ENCODE results near the gene CHST11.

The CHST11 gene

DNA sequence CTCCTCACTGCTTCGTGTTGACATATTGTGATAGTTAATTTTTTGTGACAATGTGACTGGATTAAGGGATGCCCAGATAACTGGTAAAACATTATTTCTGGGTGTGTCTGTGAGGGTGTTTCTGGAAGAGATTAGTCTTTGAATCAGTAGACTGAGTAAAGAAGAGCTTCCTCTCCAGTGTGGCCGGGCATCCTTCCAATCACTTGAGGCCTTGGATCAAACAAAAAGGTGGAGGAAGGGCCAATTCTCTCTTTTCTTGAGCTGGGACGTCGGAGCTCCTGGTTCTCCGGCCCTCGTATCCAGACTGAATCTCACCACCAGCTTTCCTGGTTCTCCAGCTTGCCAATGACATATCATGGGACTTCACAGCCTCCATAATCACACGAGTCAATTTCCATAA lies 240.4 kb downstream of the CHST11 start:
- no peak for DNase-seq (ENCODE audit: low spot score)

DNA sequence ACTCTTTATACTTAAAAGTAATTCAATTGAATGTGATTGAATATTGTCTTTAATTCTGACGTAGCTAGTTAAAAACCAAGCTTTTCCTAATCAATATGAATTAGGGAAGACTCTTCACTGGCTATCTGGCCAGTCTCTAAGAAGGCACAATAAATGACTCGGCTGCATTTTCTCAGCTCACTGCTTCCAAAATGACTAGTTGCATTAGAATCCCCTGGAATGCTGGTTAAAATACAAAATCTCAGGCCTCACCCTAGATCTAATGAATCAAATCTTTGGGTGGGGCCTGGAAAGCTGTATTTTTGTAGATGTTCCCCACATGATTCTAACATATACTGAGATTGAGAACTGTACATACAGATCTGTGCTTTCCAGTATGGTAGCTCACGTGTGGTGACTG lies 242.1 kb downstream of the CHST11 start:
- no peak for DNase-seq (ENCODE audit: low spot score)

DNA sequence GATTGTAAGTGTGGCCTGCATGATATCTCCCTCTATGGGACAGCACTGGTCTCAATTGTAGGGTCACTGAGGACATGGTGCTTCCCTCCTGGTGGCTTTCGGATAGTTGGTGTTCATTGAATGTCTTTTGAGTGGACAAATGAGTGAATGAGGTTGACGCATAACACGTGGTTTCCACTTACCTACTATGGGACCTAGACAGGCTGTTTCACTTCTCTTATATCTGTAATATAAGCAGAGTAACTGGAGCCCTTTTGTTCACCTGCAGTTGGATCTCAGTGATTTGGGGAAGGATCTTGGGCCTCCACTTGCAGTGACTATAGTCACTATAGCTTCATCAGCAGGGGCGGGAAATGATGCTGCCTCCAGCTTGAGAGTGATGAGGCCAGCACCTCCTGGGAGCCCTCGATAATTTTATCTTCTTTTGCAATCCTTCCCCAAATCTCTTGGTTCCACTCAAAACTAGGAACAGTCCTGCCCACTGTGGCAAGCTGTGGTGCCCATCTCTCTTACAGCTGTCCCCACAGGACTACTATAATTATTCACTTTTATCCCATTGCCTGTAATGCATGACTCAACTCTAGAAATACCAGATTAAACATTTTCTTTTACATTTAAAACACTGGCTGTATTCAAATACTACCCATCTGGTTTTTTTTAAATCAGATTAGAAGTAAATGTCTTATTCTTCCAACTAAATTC lies 242.9 kb downstream of the CHST11 start:
- no peak for DNase-seq (ENCODE audit: low spot score)

DNA sequence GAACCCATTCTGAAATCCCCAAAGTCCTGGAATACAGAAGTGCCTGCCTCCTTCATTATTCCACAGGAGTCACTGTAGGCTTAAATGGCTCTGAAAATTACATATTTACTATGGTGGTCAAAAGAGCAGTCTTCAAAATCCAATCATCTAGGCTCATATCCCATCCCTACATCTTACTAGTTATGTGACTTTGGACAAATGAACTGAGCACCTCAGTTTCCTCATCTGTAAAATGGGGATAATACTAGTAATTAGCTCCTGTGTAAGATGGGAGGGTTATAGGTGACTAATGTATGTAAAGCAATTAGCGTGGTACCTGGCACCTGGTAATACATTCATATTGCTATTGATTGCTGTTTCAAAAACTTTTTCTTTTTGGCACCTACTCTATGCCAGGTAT lies 243.6 kb downstream of the CHST11 start:
- no peak for DNase-seq (ENCODE audit: low spot score)

DNA sequence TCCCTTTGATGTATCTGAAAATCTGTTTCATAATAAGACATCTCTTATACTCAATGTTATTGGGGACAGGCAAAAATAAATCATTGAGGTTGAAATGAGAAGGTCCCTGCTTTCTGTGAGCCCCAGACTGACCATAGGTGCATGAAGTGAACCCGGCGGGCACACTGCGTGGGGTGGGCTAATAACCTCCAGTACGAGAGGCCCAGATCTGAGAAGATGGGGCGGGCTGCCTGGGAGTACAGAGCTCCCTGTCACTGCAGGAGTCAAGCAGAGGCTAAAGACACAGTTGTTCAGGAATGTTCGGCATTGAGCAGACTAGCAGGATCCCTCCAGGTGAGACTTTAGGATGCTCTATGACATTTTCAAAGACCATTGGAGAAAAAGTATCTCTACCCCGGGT lies 244.6 kb downstream of the CHST11 start:
- no peak for DNase-seq (ENCODE audit: low spot score)

DNA sequence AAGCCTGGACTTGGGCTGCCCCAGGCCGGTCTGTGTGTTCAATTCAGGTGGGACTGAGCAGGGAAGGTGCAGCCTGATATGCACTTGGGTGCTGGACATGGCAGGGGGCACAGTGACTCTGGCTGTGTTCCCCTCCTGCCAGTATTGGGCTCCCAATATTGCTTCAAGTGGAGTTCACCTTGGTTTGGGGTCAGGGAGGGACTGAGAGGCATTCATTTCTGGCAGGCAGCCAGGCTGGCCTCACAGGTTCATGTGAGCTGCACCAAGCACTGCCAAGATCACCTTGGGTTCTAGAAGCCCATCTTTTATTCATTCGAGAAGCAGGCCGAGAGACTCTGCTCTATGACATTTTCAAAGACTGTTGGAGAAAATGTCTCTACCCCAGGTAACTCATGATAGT lies 245.0 kb downstream of the CHST11 start:
- no peak for DNase-seq (ENCODE audit: low spot score)

DNA sequence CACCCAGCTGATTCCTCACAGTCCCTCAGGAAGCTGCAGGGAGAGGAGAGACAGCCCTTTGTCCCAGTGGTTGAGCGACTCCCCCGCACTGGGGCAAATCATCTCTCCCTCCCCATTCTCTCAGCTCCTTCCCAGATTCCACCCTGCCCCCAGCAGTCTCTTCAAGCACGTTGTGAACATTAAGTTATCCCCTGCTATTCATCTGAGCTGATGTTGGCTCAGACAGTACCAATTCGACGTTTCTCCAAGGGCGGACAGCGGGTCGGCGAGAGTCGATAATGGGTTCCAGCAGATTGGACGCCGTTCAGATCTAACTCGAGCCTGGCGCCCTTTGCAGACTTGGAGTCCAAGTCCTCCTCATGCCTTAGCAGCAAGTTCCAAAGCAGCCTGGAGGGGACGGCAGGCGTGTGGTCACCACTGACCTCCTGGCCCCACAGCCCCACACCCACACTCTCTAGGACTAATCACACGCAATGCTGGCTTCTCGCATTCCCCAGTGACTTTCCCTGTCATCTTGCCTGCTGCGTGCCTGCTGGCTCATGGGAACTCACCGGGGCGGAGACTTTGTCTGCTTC lies 245.9 kb downstream of the CHST11 start:
- no peak for DNase-seq (ENCODE audit: low spot score)

DNA sequence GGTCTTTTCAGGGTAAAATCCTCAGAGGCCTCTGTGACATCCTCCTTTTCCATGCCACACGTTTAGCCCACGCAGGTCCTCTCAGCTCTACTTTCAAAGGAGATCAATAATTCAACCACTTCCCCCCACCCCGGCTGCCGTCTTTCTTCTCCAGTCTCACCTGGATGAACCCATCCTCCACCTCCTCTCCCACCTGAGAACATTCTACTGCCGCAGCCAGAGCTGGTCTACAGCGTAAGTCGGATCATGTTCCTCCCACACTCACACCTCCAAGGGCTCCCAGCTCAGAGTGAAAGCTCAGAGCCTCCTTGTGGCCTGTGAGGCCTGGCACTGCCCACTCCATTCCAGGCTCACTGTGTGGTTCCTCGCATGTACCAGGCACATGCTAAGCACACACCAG lies 246.6 kb downstream of the CHST11 start:
- no peak for DNase-seq (ENCODE audit: low spot score)

DNA sequence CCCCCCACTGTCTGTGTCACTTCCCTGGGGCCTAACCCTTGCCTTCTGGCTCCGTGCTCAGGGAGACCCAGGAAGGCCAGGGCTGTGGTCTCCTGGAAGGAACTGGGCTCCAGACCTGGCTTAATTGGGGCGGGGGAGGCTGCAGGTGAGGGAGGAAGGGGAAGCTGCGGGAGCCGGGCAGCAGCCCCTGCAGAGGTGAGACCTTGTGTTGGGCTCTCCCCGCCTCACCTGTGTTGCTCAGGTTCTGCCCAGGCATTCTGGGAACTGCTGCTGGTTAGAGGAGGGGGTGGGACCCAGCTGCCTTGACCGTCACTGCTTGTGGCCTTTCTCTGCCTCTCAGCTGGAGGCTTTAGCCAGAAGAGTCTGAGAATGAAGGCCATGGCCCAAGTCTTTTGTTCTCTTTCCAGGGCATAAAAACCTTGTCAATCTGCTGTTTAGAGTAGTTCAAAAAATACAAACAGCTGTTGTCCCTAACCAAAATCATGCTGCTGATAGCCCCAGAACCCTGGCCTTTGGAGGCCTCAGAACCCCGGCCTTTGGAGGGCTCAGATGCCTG lies 247.6 kb downstream of the CHST11 start:
- no peak for DNase-seq (ENCODE audit: low spot score)

DNA sequence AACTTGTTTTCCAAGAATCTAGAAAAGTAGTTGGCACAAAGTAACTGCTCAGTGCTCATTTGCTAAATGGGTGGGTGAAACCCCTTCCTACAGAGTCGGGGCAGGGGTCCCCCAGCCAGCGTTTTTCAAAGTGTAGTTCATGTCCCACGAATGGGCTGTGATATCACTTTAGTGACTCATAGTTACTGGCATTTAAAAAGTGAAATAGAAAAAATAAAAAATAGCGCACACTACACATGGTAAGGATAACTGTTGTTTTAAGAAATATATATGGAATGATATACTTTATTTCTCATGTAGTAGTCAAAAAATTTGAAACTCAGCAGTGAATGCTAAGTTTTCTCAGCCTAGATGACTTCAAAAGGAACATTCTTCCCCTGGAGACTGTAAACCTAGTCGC lies 250.4 kb downstream of the CHST11 start:
- DNase-seq (ENCODE audit: low spot score) = no peak

DNA sequence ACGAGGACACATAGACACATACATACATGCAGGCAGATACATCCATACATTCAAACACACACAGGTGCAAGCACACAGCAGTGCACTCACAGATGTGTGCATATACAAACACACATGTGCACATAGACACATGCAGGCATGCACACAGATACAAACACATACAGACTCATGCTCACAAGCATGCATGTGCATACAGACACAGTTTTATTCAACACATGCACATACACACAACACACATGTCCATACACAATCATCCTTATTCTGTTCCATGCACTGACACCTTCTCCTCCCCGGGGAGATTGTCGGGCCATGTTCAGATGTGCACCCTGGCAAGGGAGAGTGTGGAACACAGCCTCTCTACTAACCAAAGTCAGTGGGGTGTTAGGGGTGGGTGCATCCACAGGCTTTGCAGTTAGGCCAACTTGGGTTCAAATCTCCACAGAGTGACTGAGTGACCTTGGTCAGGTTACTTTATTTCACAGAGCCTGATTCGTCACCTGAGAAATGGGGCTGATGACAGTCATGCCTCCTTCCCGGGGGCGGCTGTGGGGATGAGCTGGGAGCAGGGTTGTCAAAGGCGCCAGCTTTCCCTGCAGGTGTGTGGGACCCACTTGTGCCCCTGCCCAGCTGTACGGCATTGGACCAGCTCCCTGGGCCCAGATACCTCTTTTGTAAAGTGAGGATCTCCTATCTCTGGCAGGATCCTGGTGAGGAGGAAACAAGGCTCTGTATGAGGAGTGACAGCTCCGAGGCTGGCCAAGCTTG lies 251.2 kb downstream of the CHST11 start:
- no peak for DNase-seq (ENCODE audit: low spot score)

DNA sequence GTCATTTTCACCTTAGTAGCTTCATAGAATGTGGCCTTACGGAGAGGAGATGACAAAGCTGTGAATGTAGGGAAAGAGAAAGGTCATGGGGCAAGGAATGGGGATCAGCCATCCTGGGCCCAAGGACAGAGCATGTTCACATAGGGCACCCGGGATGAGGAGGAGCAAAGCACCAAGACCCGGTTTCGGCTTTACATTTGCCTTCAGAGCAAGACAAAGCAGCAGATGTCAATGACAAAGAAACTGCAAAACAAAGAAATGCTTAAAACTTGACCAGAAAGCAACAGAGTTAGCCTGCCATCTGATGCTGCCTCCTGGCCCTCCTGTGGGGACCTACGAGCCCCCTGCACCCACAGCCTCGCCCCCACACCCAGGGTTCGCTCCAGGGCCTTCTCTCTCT lies 252.1 kb downstream of the CHST11 start:
- DNase-seq (ENCODE audit: low spot score) = no peak

DNA sequence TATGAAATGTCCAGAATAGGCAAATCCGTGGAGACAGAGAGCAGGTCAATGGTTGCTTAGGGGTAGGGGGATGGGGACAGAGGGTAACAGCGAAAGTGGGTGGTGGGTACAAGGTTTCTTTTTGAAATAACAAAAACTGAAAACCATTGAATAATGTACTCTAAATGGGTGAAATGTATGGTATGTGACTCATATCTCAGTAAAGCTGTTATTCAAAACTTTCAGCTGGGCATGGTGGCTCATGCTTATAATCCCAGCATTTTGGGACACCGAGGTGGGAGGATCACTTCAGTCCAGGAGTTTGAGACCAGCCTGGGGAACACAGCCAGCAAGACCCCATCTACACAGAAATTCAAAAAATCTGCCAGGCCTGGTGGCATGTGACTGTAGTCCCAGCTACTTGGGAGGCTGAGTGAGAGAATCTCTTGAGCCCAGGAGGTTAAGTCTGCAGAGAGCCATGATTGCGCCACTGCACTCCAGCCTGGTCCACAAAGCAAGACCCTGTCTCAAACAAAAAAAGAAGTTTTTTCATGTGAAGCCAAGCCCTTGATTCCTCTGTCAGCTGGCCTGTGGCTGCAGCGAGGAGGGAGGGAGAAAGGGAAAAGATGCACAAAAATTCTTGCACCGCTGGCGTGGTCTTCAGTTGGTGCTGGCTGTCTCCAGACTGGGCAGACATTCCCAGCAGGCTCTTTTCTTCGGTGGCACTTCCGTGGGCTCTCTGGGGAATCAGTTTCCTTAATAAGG lies 253.1 kb downstream of the CHST11 start:
- no peak for DNase-seq (ENCODE audit: low spot score)

DNA sequence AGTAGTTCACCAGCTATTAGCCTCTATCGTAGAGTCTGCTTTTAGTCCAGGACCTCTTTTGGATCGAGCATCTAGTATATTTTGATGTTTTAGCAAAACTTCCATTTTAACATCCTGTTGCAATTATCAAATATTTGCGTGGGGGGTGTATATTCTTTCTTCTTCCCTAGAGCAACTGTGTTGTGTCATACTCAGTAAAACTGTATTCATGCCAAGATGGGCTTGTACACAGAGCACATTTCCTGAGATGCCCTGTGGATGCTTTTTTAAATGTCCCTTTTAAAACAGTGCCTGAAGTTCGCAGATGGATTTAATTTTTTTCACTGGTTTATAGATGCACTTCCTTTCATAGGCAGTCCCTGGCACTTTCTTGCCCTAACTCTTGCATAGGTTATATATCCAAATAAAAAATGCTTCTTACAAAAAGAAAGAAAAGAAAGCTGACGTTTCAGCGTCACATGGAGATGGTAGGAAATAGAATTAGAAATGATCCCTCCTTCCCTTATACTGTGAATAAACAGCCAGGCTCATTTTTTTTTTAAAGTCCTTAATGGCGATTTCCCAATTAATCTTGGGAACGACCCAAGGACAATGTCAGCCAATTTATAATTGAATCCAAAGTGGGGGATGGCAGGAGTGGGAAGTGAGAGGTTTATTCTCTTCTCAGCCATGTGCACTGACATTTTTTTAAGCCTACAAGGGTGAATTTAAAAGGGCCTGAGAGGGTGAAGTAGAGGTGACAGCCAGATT lies 254.4 kb downstream of the CHST11 start:
- DNase-seq (ENCODE audit: low spot score) = no peak

DNA sequence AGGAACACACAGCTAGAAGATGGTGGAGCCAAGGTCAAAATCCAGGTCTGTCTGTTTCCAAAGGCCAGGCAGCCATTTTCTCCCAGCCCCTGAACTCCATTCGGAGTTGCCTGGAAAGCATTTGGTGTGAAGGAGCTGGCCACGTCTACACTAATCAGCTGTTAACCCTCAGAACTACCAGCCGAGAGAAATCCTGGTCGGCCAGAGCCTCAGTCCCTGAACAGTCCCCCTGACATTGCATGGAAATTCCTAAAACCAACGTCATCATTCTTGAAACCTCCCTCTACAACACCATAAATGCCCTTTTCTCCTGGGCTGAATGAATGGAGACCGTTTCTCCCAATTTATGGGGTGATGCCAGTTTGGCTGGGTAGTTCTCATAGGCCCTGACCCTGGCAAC lies 255.7 kb downstream of the CHST11 start:
- DNase-seq (ENCODE audit: low spot score) = no peak

DNA sequence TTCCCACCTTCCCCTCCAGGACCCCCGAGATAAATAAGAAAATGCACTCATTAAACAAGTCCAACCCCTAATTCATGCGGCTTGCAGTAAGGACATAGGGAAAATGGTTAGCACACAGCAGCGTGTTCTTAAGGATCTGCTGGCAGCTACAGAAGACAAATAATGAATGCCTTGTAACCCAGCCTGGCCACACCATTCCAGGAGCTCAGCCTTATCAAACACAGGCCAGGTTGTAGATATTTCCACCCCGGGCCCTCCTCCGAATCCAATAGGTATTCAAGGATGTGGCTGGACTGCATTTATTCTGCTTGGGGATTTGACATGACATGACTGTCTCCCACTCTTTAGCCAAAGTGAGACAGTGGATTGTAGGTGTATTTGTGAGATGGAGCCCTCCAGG lies 256.2 kb downstream of the CHST11 start:
- DNase-seq (ENCODE audit: low spot score) = no peak

DNA sequence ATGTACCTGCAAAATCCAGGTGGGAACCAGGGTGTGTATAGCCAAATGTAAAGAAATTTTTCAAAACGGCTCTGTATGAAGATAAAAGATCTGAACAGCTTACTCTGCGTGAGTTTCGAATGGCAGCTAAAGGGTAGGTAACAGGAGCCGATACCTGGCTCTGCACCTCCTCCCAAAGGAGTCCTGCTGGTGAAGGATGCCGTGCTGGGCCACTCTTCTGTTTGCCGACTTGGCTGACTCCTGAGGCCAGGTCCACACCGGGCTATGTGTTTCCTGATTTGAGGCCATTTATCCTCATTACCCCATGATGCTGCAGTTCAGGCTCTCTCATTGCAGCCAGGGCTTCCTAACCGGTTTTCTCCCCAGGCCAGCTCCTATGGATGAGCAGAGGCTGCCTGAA lies 256.7 kb downstream of the CHST11 start:
- DNase-seq (ENCODE audit: low spot score) = no peak

DNA sequence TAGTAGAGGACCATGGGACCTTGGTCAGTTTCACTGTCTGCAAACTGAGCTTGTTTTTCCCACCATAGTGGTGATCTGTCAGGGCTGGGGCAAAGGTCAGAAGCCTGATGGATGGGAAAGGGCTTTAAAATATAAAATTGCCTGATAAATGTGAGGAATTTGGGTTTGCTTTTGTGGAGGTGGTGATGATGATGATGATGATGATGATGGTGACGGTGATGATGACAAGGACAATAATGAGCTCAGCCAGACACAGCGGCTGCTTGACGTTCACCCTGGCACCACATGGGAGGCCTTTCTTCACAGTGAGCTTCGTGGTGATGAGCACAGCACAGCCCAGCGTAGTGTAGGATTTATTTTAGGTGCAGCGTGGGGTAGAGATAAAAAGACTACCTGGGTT lies 257.6 kb downstream of the CHST11 start:
- DNase-seq (ENCODE audit: low spot score) = no peak

DNA sequence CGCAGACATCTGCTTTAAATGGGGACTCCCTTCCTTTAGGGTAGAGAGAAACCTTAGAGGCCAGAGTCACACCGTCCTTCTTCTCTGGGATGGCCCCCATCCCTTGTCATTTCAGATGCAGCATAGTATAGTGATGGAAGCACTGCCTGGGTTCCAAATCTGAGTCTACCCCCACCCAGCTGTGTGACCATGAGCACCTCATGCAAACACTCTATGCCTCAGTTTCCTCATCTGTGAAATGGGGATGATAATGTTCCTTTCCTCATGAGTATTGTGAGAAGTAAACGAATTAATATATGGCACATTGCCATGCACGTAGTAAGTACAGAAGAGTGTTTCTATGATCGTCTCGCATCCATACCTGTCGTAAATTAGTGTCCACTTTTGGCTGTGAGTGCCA lies 259.4 kb downstream of the CHST11 start:
- DNase-seq (ENCODE audit: low spot score) = no peak

DNA sequence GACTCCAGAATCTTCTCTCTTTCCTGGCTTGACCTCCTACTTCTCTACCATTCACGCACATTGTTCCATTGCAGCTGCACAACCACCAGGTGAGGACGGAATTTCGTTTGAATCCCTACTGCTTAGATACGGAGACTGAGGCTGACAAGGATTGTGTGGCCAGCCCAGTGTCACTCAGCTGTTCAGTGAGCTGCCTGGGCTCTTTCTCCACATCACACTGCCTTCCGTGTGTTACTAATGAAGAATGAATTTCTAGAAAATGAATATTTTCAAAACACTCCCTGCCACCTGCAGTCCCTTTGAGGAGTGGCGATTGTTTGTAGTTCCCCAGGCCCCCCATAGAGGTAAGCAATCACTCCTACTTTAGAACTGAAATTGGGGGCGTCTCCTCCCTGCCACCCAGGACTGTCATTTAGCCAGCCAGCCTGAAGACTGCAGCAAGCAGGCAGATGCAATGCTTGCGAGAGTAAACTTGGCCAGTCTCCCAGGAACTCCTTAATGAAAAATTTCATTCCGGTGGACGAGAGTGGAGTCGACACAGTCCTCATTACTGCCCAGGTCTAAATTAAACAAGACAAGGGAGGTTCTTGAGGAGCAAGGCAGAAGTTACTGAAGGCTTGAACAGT lies 261.7 kb downstream of the CHST11 start:
- no peak for DNase-seq (ENCODE audit: low spot score)

DNA sequence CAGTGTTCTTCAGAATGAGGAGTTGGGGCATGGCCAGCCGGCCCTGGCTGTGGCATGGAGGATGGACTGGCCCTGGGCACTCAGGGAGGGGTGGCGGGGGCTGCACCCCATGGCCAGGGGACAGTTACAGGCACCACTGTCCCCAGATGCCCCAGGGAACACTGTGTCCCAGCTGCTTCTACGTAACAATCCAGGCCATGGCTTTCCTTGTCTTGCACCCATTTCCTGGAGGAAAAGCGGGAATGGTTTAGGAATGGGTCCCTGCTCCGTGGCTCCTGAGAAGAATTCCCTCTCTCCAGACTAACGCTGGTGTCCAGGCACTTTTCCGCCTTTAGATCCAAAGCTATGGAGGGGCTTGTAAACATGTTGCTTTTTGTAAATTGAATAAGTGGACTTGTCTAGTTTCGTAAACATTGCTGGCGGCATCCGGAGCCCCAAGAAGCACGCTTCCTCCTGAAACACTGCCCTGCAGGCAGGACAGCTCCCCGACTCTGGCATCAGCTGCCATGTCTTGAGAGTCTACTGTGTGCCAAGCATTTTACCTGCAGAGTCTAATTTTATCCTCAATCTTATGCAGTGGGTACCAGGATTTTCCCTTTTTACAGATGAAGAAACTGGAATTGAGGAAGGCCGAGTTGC lies 263.1 kb downstream of the CHST11 start:
- DNase-seq (ENCODE audit: low spot score) = no peak
